Activated CD8-positive, alpha-beta memory T cell treated with anti-CD3 and anti-CD28 coated beads, Interleukin-2, amount 50 U/mL, for 4 hours (primary cell): ENCODE measurements around the gene PPP2R1B.

Experiments used
- DNase-seq: peaks from one replicate; pipeline ENCODE4 v3.0.0-alpha.2; 2020

Gene PPP2R1B

GRCh38 chr11:111745719-111746504 lies 20.3 kb downstream of the PPP2R1B start:
- DNase-seq, result no peak

- DNase-seq, result no peak
Measured at GRCh38 chr11:111743700-111744099, 22.5 kb downstream of the PPP2R1B start.

GRCh38 chr11:111741751-111742150 lies 24.4 kb downstream of the PPP2R1B start:
- no peak for DNase-seq

- no peak for DNase-seq
Measured at GRCh38 chr11:111739299-111739698, 26.9 kb downstream of the PPP2R1B start.

- DNase-seq, result no peak
Measured at GRCh38 chr11:111737444-111738210, 28.6 kb downstream of the PPP2R1B start.

- DNase-seq, result no peak
Measured at GRCh38 chr11:111736621-111737443, 29.4 kb downstream of the PPP2R1B start.

- DNase-seq, result no peak
Measured at GRCh38 chr11:111736181-111736590, 30.0 kb downstream of the PPP2R1B start.

- DNase-seq, result no peak
Measured at GRCh38 chr11:111735262-111736116, 30.7 kb downstream of the PPP2R1B start.

- no peak for DNase-seq
Measured at GRCh38 chr11:111734954-111735261, 31.3 kb downstream of the PPP2R1B start.

- no peak for DNase-seq
Measured at GRCh38 chr11:111734101-111734953, 31.9 kb downstream of the PPP2R1B start.

- DNase-seq, result no peak
Measured at GRCh38 chr11:111733611-111734088, 32.5 kb downstream of the PPP2R1B start.

- DNase-seq, result no peak
Measured at GRCh38 chr11:111733016-111733415, 33.2 kb downstream of the PPP2R1B start.

GRCh38 chr11:111731821-111732220 lies 34.4 kb downstream of the PPP2R1B start:
- DNase-seq, result no peak

GRCh38 chr11:111730871-111731591 lies 35.2 kb downstream of the PPP2R1B start:
- no peak for DNase-seq

GRCh38 chr11:111729831-111730311 lies 36.3 kb downstream of the PPP2R1B start:
- no peak for DNase-seq

GRCh38 chr11:111729071-111729830 lies 36.9 kb downstream of the PPP2R1B start:
- no peak for DNase-seq

GRCh38 chr11:111727431-111727830 lies 38.8 kb downstream of the PPP2R1B start:
- no peak for DNase-seq

GRCh38 chr11:111726301-111726713 lies 39.9 kb downstream of the PPP2R1B start:
- no peak for DNase-seq

GRCh38 chr11:111725621-111726020 lies 40.6 kb downstream of the PPP2R1B start:
- DNase-seq, result no peak
